Gastrocnemius medialis (tissue), 4 donors: ENCODE measurements around the gene FAM234A. TPM values are rescaled to one million over a fixed set of nuclear protein-coding genes. Genes with fewer than 3 reads are reported as not detected.

Source experiments
- ATAC-seq, 2 donors: fragments of 150-250 bp; one replicate each; pipeline ENCODE4 v1.9.1; 2016
- DNase-seq, 2 donors: peaks; one replicate each; pipeline ENCODE4 v3.0.0-alpha.2; 2019
- H3K27ac ChIP-seq, 4 donors: fragments of 200-600 bp; sonication (generic); 1 replicate in 1 of 4; 2 replicates in 3 of 4; pipeline ENCODE4 v1.5.1; 2016 to 2018; ENCODE audit warnings: mild to moderate bottlenecking in 2 of 4, moderate library complexity in 1 of 4
- H3K27me3 ChIP-seq, 3 donors: fragments of 200-600 bp; sonication (generic) in 2 of 3; 1 replicate in 1 of 3; 2 replicates in 2 of 3; pipeline versions ENCODE4 v1.5.1 to v1.6.0; 2016 to 2019; ENCODE audit warnings: mild to moderate bottlenecking in 1 of 3, moderate library complexity in 1 of 3
- H3K36me3 ChIP-seq, 2 donors: fragments of 200-600 bp; sonication (generic) in 1 of 2; one replicate each; pipeline ENCODE4 v1.5.1; 2017 to 2018
- H3K4me1 ChIP-seq, 2 donors: fragments of 200-600 bp; sonication (generic) in 1 of 2; one replicate each; pipeline ENCODE4 v1.5.1; 2016 to 2017; ENCODE audit warnings: mild to moderate bottlenecking in 2 of 2
- H3K4me3 ChIP-seq, 4 donors: fragments of 200-600 bp; sonication (generic) in 3 of 4; 1 replicate in 1 of 4; 2 replicates in 3 of 4; pipeline ENCODE4 v1.5.1; 2016 to 2019; ENCODE audit warnings: mild to moderate bottlenecking in 2 of 4
- H3K9me3 ChIP-seq, 3 donors: fragments of 200-600 bp; sonication (generic) in 2 of 3; 1 replicate in 1 of 3; 2 replicates in 2 of 3; pipeline ENCODE4 v1.5.1; 2016 to 2019
- CTCF ChIP-seq, 5 experiments: fragments of 450-650 bp in 3 of 5; fragments of 200-600 bp in 2 of 5; sonication (generic) in 2 of 5; IDR thresholded peaks in 4 of 5; conservative IDR thresholded peaks in 1 of 5; 1 replicate in 4 of 5; 2 replicates in 1 of 5; pipeline ENCODE4 v1.5.1; 2016 to 2019; ENCODE audit warnings: antibody characterized with exemption in 5 of 5, mild to moderate bottlenecking in 3 of 5, moderate library complexity in 3 of 5
- POLR2A ChIP-seq, 2 donors: fragments of 450-650 bp; IDR thresholded peaks; one replicate each; pipeline ENCODE4 v1.6.1; 2017; ENCODE audit warnings: antibody characterized with exemption in 2 of 2, mild to moderate bottlenecking in 2 of 2, moderate library complexity in 2 of 2
- in situ Hi-C, 4 donors: fragments of 200-750 bp; cut with MboI; loops; one replicate each; pipeline versions ENCODE4 v1.15.0 to v1.8.0; 2017; ENCODE audit warnings: low sequenced_read_pairs in 4 of 4
- intact Hi-C: fragments of 100-400 bp; cut with DNase I; formaldehyde crosslinking; loops from one replicate; pipeline ENCODE4 v1.15.1; 2023; ENCODE audit warnings: low total_unique reads
- total RNA-seq, 4 donors: library from RNA; depleted of rRNA; stranded (reverse); fragments of >200 nt; gene quantifications; one replicate each; pipeline versions ENCODE4 v1.1.0 to v1.2.3, GENCODE V29; 2016

Gene FAM234A
- total RNA-seq, 4 donors from 2014 or later: 85.2 to 288 (median 251) TPM

GRCh38 chr16:303760-304505, 69.3 kb downstream of the FAM234A start:
- Histone ChIP-seq H3K36me3 (peaks cover 0 to 26% of the 10 kb centered on the region in 2 donors), H3K27me3 (no peaks in the 10 kb centered on the region), H3K9me3 (no peaks in the 10 kb centered on the region), H3K4me1 (no peaks in the 10 kb centered on the region), H3K27ac (no peak overlapping the region), H3K4me3 (no peak overlapping the region)
- intact Hi-C loops (no loop called here), in situ Hi-C loops (no loop called here)
- TF ChIP-seq CTCF (IDR thresholded peaks at IDR 0.05 in 4 of 5, conservative IDR thresholded peaks at IDR 0.05 in 1 of 5) (no peak), POLR2A (IDR thresholded peaks at IDR 0.05) (no peak)
- DNase-seq (no peak), ATAC-seq (no peak)

GRCh38 chr16:305916-306626, 71.5 kb downstream of the FAM234A start:
- no peak overlapping the region for H3K27ac ChIP-seq
- H3K36me3 ChIP-seq: peaks cover 0 to 26% of the 10 kb centered on the region in 2 donors
- ATAC-seq (no peak), DNase-seq (no peak)
- TF ChIP-seq CTCF (IDR thresholded peaks at IDR 0.05 in 4 of 5, conservative IDR thresholded peaks at IDR 0.05 in 1 of 5) (no peak), POLR2A (IDR thresholded peaks at IDR 0.05) (no peak)
- no peaks in the 10 kb centered on the region for H3K27me3 ChIP-seq
- no peaks in the 10 kb centered on the region for H3K4me1 ChIP-seq
- intact Hi-C loops (no loop called here), in situ Hi-C loops (no loop called here)
- no peak overlapping the region for H3K4me3 ChIP-seq
- no peaks in the 10 kb centered on the region for H3K9me3 ChIP-seq

GRCh38 chr16:306911-307370, 72.3 kb downstream of the FAM234A start:
- in situ Hi-C loops (no loop called here), intact Hi-C loops (no loop called here)
- peaks cover 0 to 26% of the 10 kb centered on the region in 2 donors for H3K36me3 ChIP-seq
- ATAC-seq: no peak
- no peaks in the 10 kb centered on the region for H3K27me3 ChIP-seq
- H3K27ac ChIP-seq: no peak overlapping the region
- H3K4me1 ChIP-seq: no peaks in the 10 kb centered on the region
- TF ChIP-seq POLR2A (IDR thresholded peaks at IDR 0.05) (no peak), CTCF (IDR thresholded peaks at IDR 0.05 in 4 of 5, conservative IDR thresholded peaks at IDR 0.05 in 1 of 5) (no peak)
- no peaks in the 10 kb centered on the region for H3K9me3 ChIP-seq
- DNase-seq: no peak
- H3K4me3 ChIP-seq: no peak overlapping the region

- Histone ChIP-seq H3K9me3 (no peaks in the 10 kb centered on the region), H3K4me1 (no peaks in the 10 kb centered on the region), H3K27ac (no peak overlapping the region), H3K36me3 (peaks cover 0 to 26% of the 10 kb centered on the region in 2 donors), H3K27me3 (no peaks in the 10 kb centered on the region), H3K4me3 (no peak overlapping the region)
- intact Hi-C loops (no loop called here), in situ Hi-C loops (no loop called here)
- TF ChIP-seq CTCF (IDR thresholded peaks at IDR 0.05 in 4 of 5, conservative IDR thresholded peaks at IDR 0.05 in 1 of 5) (no peak), POLR2A (IDR thresholded peaks at IDR 0.05) (no peak)
- ATAC-seq (no peak), DNase-seq (no peak)
Observed at GRCh38 chr16:307691-308312, 73.2 kb downstream of the FAM234A start.
